ENCODE measurements around the gene TAB3.
A peak's percentile ranks its signal among the peaks of the same experiment; 100 is the strongest.

Gene TAB3

GRCh38 chrX:30822764-30823163, 66.3 kb downstream of the TAB3 start:
- DNase-seq (ENCODE audit: low spot score) = no peak
- no peak for TF ChIP-seq CTCF (IDR thresholded peaks at IDR 0.05; ENCODE audit: extremely low read depth, missing control alignments)

GRCh38 chrX:30822068-30822681, 66.9 kb downstream of the TAB3 start:
- DNase-seq (ENCODE audit: low spot score) = peak; percentile 4
- TF ChIP-seq CTCF (IDR thresholded peaks at IDR 0.05; ENCODE audit: extremely low read depth, missing control alignments) = no peak

GRCh38 chrX:30821116-30821515, 67.9 kb downstream of the TAB3 start:
- no peak for DNase-seq (ENCODE audit: low spot score)
- TF ChIP-seq CTCF (IDR thresholded peaks at IDR 0.05; ENCODE audit: extremely low read depth, missing control alignments) = no peak

GRCh38 chrX:30819080-30819479, 70.0 kb downstream of the TAB3 start:
- TF ChIP-seq CTCF (IDR thresholded peaks at IDR 0.05; ENCODE audit: extremely low read depth, missing control alignments) = no peak
- DNase-seq (ENCODE audit: low spot score) = no peak

- DNase-seq (ENCODE audit: low spot score) = no peak
These were observed 73.0 kb downstream of the TAB3 start for GRCh38 chrX:30816079-30816478.

GRCh38 chrX:30814978-30815377, 74.1 kb downstream of the TAB3 start:
- no peak for TF ChIP-seq CTCF (IDR thresholded peaks at IDR 0.05; ENCODE audit: extremely low read depth, missing control alignments)

More at GRCh38 chrX:30816079-30816478, 73.0 kb downstream of the TAB3 start:
- no peak for TF ChIP-seq CTCF (IDR thresholded peaks at IDR 0.05; ENCODE audit: extremely low read depth, missing control alignments)

GRCh38 chrX:30812326-30812725, 76.7 kb downstream of the TAB3 start:
- DNase-seq (ENCODE audit: low spot score) = no peak
- no peak for TF ChIP-seq CTCF (IDR thresholded peaks at IDR 0.05; ENCODE audit: extremely low read depth, missing control alignments)

More at GRCh38 chrX:30814978-30815377, 74.1 kb downstream of the TAB3 start:
- no peak for DNase-seq (ENCODE audit: low spot score)
